Gastroesophageal sphincter (tissue), 4 donors: ENCODE measurements around the gene RIPK1. TPM values are rescaled to one million over a fixed set of nuclear protein-coding genes. Genes with fewer than 3 reads are reported as not detected.

Experiments
- ATAC-seq: fragments of 150-250 bp; one replicate; pipeline ENCODE4 v1.9.1; 2016; ENCODE audit warnings: mild to moderate bottlenecking, moderate library complexity
- H3K27ac ChIP-seq, 4 donors: fragments of 200-600 bp; sonication (generic) in 3 of 4; 1 replicate in 3 of 4; 2 replicates in 1 of 4; pipeline ENCODE4 v1.5.1; 2016 to 2019
- H3K27me3 ChIP-seq: fragments of 200-600 bp; sonication (generic); one replicate; pipeline ENCODE4 v1.5.1; 2019
- H3K36me3 ChIP-seq, 2 donors: fragments of 200-600 bp; sonication (generic); one replicate each; pipeline ENCODE4 v1.5.1; 2019; ENCODE audit warnings: control low read depth in 1 of 2
- H3K4me1 ChIP-seq, 3 donors: fragments of 200-600 bp; sonication (generic); 1 replicate in 2 of 3; 2 replicates in 1 of 3; pipeline ENCODE4 v1.5.1; 2016 to 2019; ENCODE audit warnings: control low read depth in 2 of 3
- H3K4me3 ChIP-seq, 2 donors: fragments of 200-600 bp; sonication (generic); one replicate each; pipeline ENCODE4 v1.5.1; 2019; ENCODE audit warnings: mild to moderate bottlenecking in 1 of 2, moderate library complexity in 1 of 2
- H3K9me3 ChIP-seq, 3 donors: fragments of 200-600 bp; sonication (generic); one replicate each; pipeline ENCODE4 v1.5.1; 2017 to 2019; ENCODE audit warnings: control low read depth in 2 of 3
- CTCF ChIP-seq, 4 experiments: fragments of 200-600 bp in 2 of 4; fragments of 450-650 bp in 2 of 4; sonication (generic) in 1 of 4; IDR thresholded peaks; one replicate each; pipeline ENCODE4 v1.5.1; 2017 to 2019; ENCODE audit warnings: antibody characterized with exemption in 4 of 4, mild to moderate bottlenecking in 2 of 4, moderate library complexity in 2 of 4
- EP300 ChIP-seq: sonication (generic); formaldehyde crosslinking; IDR thresholded peaks from one replicate; pipeline ENCODE4 v1.6.1; 2017; ENCODE audit warnings: antibody characterized with exemption, mild to moderate bottlenecking
- POLR2A ChIP-seq, 2 donors: fragments of 450-650 bp; IDR thresholded peaks; one replicate each; pipeline ENCODE4 v1.6.1; 2017; ENCODE audit warnings: antibody characterized with exemption in 2 of 2, mild to moderate bottlenecking in 2 of 2, moderate library complexity in 1 of 2
- POLR2AphosphoS5 ChIP-seq: sonication (generic); formaldehyde crosslinking; IDR thresholded peaks from one replicate; pipeline ENCODE4 v1.6.1; 2017; ENCODE audit warnings: antibody characterized with exemption
- WGBS, 2 donors: methylation state at CpG; one replicate each; pipeline ENCODE4 v1.1.5; 2018; ENCODE audit warnings: low coverage in 1 of 2; 5-methylcytosine and 5-hydroxymethylcytosine counted together
- small RNA-seq, 4 donors: library from RNA; depleted of rRNA; stranded (forward); fragments of <200 nt; gene quantifications; one replicate each; pipeline ENCODE3, GENCODE V24; 2016
- total RNA-seq, 4 donors: library from RNA; depleted of rRNA; stranded (reverse); fragments of >200 nt; gene quantifications; one replicate each; pipeline ENCODE4 v1.1.0, GENCODE V29; 2016

The RIPK1 gene
- total RNA-seq, 4 donors from 2014 or later, result 20.1 to 28.9 (median 25.7) TPM

- Histone ChIP-seq H3K36me3 (no peaks in the 10 kb centered on the region), H3K27me3 (no peaks in the 10 kb centered on the region), H3K27ac (peak overlapping the region; percentile 72 to 100 (median 95)), H3K9me3 (no peaks in the 10 kb centered on the region), H3K4me1 (peaks cover 0 to 54% (median 4%) of the 10 kb centered on the region in 3 donors), H3K4me3 (peak overlapping the region; percentile 75 to 89)
- TF ChIP-seq CTCF (IDR thresholded peaks at IDR 0.05) (no peak), POLR2AphosphoS5 (no peak), POLR2A (IDR thresholded peaks at IDR 0.05) (no peak), EP300 (no peak)
- 0% methylated on average over 3 to 5 of the region's 13 CpGs for WGBS, 2 donors
- peak; percentile 14 for ATAC-seq
Measured at GRCh38 chr6:3163248-3163594, 94.9 kb downstream of the RIPK1 start.

GRCh38 chr6:3164388-3164787 is 96.1 kb downstream of the RIPK1 start:
- ATAC-seq, result no peak
- Histone ChIP-seq H3K4me3 (no peak overlapping the region), H3K4me1 (peaks cover 0 to 42% (median 4%) of the 10 kb centered on the region in 3 donors), H3K36me3 (no peaks in the 10 kb centered on the region), H3K27me3 (no peaks in the 10 kb centered on the region), H3K9me3 (no peaks in the 10 kb centered on the region), H3K27ac (no peak overlapping the region)
- TF ChIP-seq CTCF (IDR thresholded peaks at IDR 0.05), result no peak
- TF ChIP-seq EP300, result no peak
- TF ChIP-seq POLR2A (IDR thresholded peaks at IDR 0.05), result no peak
- TF ChIP-seq POLR2AphosphoS5, result no peak
- whole genome bisulfite sequencing, 2 donors, result 94 to 100% methylated on average over 2 to 6 of the region's 6 CpGs

Small RNAs within 50 kb of the gene (small RNA-seq; reads per million reads assigned to genes)
- gene AL133351.4 (0 reads per million in 4 donors), gene RNA5SP201 (0 reads per million in 4 donors)

Other genes starting within 250 kb of the RIPK1 start
- gene SERPINB1, start 226.6 kb upstream of the RIPK1 start, total RNA-seq, result 10 to 100 TPM; 24.8 to 79.0 (median 45.4) TPM
- 10 to 100 TPM in 1 of 4 donors, 1 to 10 TPM in 3; 5.9 to 16.6 (median 8.0) TPM for gene SERPINB9, start 165.2 kb upstream of the RIPK1 start, total RNA-seq
- gene SERPINB6, start 96.9 kb upstream of the RIPK1 start, total RNA-seq, result 100 to 1,000 TPM; 130 to 154 (median 143) TPM
- gene NQO2, start 68.6 kb upstream of the RIPK1 start, total RNA-seq, result 10 to 100 TPM; 15.8 to 32.8 (median 27.2) TPM
- 10 to 100 TPM in 1 of 4 donors, 1 to 10 TPM in 3; 4.8 to 16.6 (median 6.5) TPM for gene BPHL, start 50.2 kb downstream of the RIPK1 start, total RNA-seq
- gene TUBB2A, start 89.0 kb downstream of the RIPK1 start, total RNA-seq, result 100 to 1,000 TPM in 2 of 4 donors, 10 to 100 TPM in 2; 74.6 to 219 (median 119) TPM
- gene TUBB2B, start 159.2 kb downstream of the RIPK1 start, total RNA-seq, result 10 to 100 TPM; 11.5 to 42.8 (median 14.6) TPM
- 10 to 100 TPM; 23.6 to 37.8 (median 29.5) TPM for gene PSMG4, start 190.5 kb downstream of the RIPK1 start, total RNA-seq